ENCODE data around the gene CPA4. TPM values are rescaled to one million over a fixed set of nuclear protein-coding genes. Genes with fewer than 3 reads are reported as not detected.

CPA4 gene
- total and polyA plus RNA-seq, 2 of the 13 experiments (the other 11 are each of a cell fraction or from before 2014, with no cell fraction given) = 0.20 to 0.22 TPM

DNA sequence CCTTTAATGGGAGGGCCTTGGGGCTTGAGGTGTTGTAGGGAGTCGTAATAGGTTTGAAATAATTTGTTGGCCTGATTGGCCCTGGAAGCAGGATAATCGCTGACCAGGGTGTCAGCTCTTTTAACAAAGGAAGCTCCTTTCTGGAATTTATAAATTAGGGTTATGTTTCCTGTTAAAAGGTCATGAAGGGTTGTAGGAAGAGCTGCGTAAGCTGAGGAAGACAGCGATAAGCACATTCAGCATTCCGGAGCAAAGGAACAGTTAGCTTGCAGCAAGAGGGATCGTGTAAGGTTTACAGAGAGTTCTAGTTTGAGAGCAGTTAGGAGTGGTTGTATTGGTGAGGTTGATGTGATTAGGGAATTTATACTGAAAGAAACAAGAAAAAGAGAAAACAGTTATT, 21.3 kb downstream of the CPA4 start:
- Histone ChIP-seq H4K20me1 (ENCODE audit: insufficient read depth, low read length) (no peaks in the 10 kb centered on the region), H3K36me3 (replicated peaks in 1 of 2; ENCODE audit: control insufficient read depth in 1 of 2, insufficient read depth in 2 of 2, low read length in 2 of 2) (no peaks in the 10 kb centered on the region), H3K79me2 (ENCODE audit: insufficient read depth, low read length) (no peaks in the 10 kb centered on the region), H3K27me3 (ENCODE audit: control insufficient read depth in 1 of 2, insufficient read depth in 2 of 2, low read length in 2 of 2) (peaks cover 1 to 40% of the 10 kb centered on the region in 2 experiments), H3K27ac (ENCODE audit: extremely low read length, insufficient read depth, low read length) (no peak overlapping the region), H3K4me1 (ENCODE audit: insufficient read depth, low read length) (no peaks in the 10 kb centered on the region), H3K9me3 (ENCODE audit: low read length) (no peaks in the 10 kb centered on the region), H3K9ac (ENCODE audit: insufficient read depth, low read depth, low read length) (no peak overlapping the region), H3K4me3 (replicated peaks in 1 of 3; ENCODE audit: insufficient read depth in 1 of 3, low read depth in 2 of 3, low read length in 3 of 3) (no peak overlapping the region), H3K4me2 (ENCODE audit: low read depth, low read length) (no peak overlapping the region), H2AFZ (ENCODE audit: low read length) (no peak overlapping the region)
- in situ Hi-C loops (cut with HindIII; ENCODE audit: extremely low pct_ligation_motif_present, low pct_unique_long_range_greater_than_20kb) (no loop called here), intact Hi-C loops (cut with micrococcal nuclease; ENCODE audit: unreplicated experiment) (no loop called here)
- TF ChIP-seq SMAD3 (CRISPR knock-in tag; IDR thresholded peaks at IDR 0.05) (no peak), RXRA (CRISPR knock-in tag; IDR thresholded peaks at IDR 0.05) (no peak), ZNF18 (CRISPR knock-in tag; IDR thresholded peaks at IDR 0.05; ENCODE audit: insufficient replicate concordance) (no peak), RNF219 (CRISPR knock-in tag; IDR thresholded peaks at IDR 0.05) (no peak), ELF1 (CRISPR knock-in tag; IDR thresholded peaks at IDR 0.05) (no peak), MED1 (CRISPR knock-in tag; IDR thresholded peaks at IDR 0.05) (no peak), HINFP (CRISPR knock-in tag; IDR thresholded peaks at IDR 0.05; ENCODE audit: low read depth) (no peak), ZNF850 (CRISPR knock-in tag; conservative IDR thresholded peaks at IDR 0.05) (no peak), FOXM1 (CRISPR knock-in tag; IDR thresholded peaks at IDR 0.05) (no peak), HNF4G (IDR thresholded peaks at IDR 0.05; ENCODE audit: borderline replicate concordance, low read depth, low read length) (no peak), HNF4G (CRISPR knock-in tag; IDR thresholded peaks at IDR 0.05; ENCODE audit: borderline replicate concordance, low read depth) (no peak), NCOA2 (CRISPR knock-in tag; IDR thresholded peaks at IDR 0.05) (no peak)
- TF ChIP-seq, protein P1, sequence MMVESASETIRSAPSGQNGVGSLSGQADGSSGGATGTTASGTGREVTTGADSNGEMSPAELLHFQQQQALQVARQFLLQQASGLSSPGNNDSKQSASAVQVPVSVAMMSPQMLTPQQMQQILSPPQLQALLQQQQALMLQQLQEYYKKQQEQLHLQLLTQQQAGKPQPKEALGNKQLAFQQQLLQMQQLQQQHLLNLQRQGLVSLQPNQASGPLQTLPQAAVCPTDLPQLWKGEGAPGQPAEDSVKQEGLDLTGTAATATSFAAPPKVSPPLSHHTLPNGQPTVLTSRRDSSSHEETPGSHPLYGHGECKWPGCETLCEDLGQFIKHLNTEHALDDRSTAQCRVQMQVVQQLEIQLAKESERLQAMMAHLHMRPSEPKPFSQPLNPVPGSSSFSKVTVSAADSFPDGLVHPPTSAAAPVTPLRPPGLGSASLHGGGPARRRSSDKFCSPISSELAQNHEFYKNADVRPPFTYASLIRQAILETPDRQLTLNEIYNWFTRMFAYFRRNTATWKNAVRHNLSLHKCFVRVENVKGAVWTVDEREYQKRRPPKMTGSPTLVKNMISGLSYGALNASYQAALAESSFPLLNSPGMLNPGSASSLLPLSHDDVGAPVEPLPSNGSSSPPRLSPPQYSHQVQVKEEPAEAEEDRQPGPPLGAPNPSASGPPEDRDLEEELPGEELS (CRISPR knock-in tag; IDR thresholded peaks at IDR 0.05) = no peak
- FAIRE-seq (no peak), DNase-seq (ENCODE audit: low spot score) (no peak), ATAC-seq (no peak)
- WGBS (ENCODE audit: low lambda C conversion rate) = 75% methylated on average over 6 of the region's 6 CpGs
- CTCF ChIA-PET (ENCODE audit: low intra/inter-chr PET ratio, low total read pairs) = no interaction called here
- POLR2A ChIA-PET = no interaction called here
- BruUV-seq (replicated peaks) = no TSS peak
